ENCODE results near the gene ELOVL6.
"Not testable (repeated sequence)": the region's sequence is repeated elsewhere in the genome, so short reads cannot be mapped to it uniquely, and the experiment has no call there.

Gene ELOVL6

DNA sequence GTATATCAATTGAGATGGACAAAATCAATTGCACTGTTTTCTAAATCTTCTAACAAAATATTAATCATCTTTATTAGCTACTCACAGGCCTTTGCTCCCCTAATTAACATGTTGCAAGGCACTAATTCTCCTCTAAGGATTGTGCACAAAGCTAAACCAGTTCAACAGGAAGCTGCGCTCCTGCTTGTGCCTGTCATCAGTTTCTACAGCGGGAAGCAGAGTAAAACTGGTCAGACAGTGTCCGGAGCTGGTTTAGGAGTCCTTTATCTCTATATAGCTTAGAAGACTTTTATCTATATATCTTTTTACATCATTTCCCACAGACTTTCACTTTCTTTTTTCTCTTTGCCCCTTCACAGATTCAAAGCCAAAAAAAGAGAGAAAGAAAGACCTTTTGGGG lies 79.1 kb downstream of the ELOVL6 start:
- no peak for FAIRE-seq

DNA sequence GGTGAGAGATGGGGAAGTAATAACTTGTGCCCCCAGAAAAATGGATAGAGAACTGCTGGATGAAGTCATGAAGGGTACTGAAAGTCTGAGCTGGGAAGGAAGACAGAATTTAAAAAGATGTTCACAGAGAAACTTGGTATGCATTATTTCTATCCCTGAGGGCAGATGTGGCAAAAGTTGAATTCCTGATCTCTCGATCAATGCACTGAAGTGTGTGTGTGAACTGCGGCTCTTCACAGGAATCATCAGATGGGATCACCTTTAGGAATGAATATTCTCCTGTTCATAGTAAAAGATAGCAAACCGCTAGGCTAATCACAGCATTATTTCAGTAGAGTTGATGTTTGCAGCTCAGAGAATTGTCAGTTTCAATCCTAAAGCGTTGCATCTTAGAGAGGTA lies 86.4 kb downstream of the ELOVL6 start:
- no peak for FAIRE-seq

DNA sequence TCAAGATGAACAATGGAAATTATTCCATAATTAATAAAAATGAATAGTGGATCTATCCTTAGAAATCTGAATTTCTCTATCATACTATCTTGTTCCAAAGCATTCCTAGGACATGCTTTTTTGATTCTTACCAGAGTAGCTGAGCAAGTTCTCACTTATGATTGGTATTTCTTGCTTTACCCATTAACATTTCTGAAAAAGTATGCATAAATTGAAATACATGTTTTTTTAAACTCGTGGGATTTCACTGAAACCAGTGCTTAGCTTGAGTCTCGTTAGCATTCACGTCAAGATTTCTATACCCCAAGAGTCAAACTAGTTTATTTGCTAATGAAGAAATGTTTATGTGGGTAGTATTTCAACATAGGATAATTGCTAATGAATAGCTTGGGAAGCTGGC lies 89.0 kb downstream of the ELOVL6 start:
- FAIRE-seq: no peak

DNA sequence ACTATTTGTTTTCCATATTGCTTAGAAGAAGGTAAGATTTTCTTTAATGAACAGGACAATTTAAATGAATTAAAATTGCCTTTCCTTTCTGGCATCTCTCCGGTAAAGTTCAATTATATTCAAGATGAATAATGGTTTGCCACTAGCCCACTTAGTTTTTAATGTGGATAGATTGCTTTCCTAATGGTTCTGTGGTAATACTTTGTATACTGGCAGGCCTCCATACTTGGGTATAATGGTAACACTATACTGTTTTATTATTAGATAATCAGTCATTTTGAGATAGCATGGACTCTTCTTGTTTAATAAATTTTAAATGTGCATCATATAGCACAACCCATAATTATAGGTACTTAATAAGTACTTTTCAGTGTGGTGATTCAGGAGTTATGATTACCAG lies 89.5 kb downstream of the ELOVL6 start:
- FAIRE-seq: no peak

DNA sequence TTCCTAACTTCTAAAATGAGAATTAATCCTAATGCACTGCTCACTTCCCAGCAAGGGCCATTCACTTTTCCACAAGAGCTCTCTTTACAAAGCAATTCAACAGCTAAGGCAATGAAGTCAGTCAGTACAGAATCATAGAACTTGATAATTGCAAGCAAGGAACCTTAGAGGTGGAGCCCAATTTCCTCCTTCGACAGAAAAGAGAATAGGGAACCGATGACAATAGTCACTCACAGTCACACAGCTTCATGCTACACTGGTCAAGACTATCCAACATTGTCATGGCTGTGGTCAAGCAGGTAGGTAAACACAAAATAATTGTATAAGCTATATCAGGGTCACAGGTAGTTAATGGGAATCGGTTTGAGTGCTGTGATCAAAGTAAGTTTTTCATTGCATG lies 90.0 kb downstream of the ELOVL6 start:
- no peak for FAIRE-seq

DNA sequence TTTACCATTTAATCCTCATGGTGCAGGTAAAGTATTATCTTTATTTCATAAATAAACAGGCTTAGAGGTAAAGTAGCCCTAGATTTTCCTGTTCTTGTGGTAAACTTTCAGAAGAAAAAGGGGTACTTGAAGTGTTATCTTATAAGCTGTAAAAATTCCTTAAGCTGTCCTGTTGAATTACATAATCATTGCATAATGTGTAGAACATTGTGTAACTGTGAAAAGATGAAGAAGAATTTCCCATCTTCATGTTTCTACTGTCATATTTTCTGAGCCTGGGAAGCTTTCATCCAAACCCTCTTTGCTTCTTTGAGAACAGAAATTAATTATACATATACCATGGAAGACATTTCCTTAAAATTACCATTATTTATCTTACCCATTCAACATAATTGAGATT lies 90.5 kb downstream of the ELOVL6 start:
- no peak for FAIRE-seq

DNA sequence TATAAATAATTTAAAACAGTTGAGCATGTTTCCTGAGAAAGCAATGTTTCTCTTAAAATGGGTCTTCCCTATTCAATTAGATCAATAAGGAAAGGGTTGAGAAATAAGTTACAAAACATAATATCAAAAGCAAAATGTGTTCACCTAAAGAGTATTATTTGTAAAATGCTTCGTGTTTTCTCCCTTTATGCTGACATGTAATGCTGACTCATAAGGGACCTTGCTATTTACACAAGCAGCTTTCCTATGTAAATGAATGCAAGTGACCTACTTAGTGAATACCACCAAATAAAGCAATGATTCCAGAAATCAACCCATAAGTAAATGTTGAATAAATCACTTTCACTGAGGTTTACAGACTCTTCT lies 91.5 kb downstream of the ELOVL6 start:
- no peak for FAIRE-seq

DNA sequence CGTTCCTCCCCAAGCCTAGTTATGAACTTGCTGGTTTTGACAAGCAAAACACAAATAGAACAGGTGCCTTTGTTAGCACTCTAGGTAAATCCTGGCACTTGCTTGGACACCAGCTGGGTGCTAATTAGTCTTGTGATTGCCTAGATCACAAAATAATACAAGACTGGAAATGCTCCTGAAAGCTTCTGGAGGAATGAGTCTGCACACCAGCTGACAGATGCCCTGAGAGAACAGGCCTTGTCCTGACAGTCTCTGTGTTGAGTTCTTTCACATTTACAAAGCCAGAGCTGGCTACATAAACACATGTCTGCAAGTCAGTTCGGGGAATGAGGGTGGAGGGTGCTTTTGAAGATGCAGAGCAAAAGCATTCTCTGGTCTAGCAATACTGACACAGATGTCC lies 93.8 kb downstream of the ELOVL6 start:
- no peak for FAIRE-seq

DNA sequence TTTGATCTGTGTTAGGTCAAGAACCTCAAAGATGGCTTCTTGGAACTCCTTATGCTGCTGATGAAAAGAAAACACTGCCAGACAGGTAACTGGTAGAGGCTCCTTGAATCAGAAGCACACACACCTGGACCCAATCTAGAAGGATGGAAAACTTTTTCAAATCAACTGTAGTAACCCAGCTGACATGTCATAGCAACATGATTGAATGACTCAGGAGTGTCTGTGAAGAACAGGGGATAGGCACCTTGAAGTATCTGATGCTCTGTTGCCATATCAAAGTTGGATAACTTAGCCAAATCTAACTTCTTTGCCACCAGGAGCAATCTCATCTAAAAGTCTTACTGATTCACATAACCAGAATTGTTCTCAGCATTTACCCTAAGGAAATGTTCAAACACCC lies 98.8 kb downstream of the ELOVL6 start:
- no peak for FAIRE-seq

DNA sequence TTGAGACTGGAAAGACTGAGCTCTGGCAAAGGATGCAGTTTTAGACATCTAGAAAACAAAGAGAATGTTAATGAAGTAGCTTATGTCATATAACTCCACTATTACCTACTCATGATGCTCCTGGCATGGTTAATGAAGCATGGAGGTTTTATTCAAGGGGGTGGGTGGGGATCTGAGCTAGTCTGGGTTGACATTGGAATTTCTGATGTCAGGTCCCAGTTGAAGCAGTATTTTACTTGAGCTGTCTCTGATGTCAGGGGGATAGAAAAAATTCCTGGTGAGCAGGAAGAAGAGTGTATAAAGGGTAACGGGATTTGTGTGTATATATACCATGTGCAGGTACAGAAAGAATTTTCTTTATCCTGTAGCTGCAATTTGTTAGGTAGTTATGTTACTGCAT lies 102.0 kb downstream of the ELOVL6 start:
- no peak for FAIRE-seq

DNA sequence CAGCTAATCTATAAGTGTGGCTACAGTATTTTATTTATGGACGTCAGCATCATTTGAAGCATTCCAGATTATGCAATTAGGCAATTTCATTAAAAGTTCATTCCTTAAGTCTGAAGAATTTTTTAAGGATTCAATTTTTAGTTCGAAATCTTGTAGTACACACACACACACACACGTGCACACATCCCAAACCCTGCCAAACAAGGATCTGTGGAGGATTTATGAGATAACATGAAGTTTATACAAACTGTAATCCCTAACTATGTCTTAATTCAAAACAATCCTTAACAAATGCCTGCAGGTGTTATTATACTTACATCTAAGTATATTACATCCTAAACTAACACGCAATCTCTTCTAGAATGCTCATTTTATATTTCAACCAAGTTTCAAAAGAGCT lies 105.8 kb downstream of the ELOVL6 start:
- FAIRE-seq: no peak

DNA sequence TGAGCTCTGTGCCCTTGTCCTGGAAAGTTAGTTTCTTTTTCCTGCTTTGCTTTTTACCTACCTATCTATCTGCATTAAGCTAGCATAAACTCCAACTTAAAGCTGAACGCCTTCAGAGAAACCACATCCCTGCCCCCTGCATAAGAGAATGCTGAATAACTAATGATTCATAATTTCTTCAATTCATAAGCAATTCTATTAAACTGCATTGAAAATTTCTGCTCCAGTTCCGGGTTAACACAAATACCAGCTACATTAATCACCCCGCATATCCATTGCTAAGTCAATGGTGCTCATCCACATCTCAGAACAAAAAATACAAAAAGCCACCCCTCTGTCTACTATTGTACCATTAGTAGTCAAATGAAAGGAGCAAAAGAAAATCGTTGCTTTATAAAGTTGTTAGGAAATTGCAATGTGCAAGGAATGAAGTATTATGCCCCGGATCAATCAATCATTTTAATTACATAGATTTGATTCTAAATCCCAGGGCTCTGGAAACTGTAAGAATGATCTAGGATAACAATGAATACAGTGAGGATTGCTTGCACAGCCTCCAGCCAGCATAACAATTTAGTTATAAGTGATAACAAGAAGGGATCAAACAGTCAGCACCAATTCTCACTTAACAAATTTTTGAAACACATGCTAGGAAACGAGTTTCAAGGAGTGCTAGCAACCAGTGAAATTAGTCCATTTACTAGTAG lies 106.8 kb downstream of the ELOVL6 start:
- no peak for FAIRE-seq

DNA sequence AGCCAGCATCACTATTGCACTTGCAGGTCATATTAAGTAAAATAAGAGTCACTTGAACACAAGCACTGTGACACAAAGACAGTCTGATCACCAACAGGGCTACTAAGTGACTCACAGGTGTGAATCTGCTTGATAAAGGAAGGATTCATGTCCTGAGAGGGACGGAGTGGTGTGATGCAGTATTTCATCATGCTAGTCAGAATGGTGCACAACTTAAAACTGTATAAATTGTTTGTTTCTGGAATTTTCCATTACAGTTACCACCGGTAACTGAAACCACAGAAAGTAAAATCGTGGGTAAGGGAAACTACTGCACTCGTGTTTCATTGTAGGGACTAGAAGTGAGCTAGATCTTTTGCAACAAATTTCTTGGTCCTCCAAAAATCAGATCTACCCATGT lies 109.7 kb downstream of the ELOVL6 start:
- no peak for FAIRE-seq

DNA sequence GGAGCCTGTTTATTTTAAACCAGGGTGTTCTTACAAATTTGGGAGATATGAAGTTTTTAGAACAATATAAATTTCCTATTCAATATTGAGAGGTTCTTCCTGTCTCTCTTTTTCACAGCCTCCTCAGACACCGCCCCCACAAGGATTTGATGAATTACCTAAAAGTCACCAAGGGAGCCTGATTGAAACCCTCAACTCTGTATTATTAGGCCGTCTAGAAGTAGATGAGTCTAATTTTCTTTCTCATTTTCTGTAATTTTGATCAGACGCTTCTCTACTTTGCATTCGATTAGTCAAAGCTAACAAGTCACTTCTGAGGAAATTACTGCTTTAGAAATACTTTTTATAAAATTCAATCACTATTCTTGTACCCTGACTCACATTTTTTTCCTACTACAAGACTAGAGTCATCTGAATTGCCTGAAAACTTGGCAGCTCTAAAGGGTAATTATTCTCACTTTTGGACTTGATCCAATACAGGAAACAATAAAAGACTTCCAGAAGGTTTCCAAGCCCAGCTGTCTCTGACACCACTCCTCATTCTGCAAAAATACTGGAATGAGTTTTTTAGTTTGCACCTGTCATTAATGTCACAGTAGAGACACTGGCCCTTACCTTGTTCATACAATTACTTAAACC lies 111.2 kb downstream of the ELOVL6 start:
- FAIRE-seq: no peak

DNA sequence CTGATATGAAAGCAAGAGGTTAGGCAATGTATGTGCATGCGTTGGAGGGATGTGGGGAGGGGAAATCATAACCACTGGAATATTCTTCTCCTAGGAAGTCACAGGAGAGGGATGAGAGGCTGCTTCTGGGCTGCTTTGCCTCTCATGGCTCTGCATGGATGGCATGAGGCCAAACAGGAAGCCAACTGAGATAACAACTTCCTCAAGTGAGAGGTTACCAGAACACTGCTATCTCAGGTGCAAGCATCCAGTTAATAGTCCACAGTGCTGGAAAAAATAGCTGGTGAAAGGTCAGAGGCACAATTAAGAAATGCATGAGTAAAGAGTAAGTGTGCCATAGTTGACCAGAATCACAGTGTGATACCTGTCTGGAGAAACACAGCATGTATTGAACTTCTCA lies 113.3 kb downstream of the ELOVL6 start:
- peak; percentile 47 for FAIRE-seq

DNA sequence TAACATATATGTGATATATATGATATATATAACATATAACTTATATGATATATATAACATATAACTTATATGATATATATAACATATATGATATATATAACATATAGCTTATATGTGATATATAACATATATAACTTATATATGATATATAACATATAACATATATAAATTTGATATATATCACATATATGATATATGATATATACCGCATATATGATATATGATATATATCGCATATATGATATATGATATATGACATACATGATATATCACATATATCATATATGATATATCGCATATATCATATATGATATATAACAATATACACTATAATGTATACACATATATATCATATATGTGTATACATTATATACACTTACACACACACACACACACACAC lies 114.3 kb downstream of the ELOVL6 start:
- FAIRE-seq: no peak

DNA sequence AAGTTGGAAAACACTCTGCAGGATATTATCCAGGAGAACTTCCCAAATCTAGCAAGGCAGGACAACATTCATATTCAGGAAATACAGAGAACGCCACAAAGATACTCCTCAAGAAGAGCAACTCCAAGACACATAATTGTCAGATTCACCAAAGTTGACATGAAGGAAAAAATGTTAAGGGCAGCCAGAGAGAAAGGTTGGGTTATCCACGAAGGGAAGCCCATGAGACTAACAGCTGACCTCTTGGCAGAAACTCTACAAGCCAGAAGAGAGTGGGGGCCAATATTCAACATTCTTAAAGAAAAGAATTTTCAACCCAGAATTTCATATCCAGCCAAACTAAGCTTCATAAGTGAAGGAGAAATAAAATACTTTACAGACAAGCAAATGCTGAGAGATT lies 120.3 kb downstream of the ELOVL6 start:
- not testable (repeated sequence) for FAIRE-seq

DNA sequence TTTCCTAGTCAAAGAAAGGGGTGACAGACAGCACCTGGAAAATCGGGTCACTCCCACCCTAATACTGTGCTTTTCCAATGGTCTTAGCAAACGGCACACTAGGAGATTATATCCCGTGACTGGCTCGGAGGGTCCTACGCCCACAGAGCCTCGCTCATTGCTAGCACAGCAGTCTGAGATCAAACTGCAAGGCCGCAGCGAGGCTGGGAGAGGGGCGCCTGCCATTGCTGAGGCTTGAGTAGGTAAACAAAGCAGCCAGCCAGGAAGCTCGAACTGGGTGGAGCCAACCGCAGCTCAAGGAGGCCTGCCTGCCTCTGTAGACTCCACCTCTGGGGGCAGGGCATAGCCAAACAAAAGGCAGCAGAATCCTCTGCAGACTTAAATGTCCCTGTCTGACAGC lies 121.6 kb downstream of the ELOVL6 start:
- FAIRE-seq: not testable (repeated sequence)

DNA sequence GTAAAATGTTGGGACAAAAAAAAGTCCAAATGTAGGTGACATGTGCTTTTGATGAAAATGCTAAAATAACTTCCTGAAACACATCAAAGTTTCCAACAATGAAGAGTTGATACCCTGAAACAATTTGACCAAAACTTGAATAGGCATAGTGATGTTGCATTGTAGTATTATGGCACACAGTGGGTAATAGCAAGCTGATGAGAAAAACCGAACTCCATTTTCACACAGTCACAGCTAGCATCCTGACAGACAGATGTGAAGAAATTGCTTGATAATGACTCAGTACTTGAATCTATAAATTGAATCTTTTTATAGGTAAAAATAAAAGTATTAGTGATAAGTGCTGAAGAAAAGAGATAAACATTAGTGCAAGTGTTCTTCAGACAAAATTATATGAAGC lies 122.5 kb downstream of the ELOVL6 start:
- FAIRE-seq: no peak

DNA sequence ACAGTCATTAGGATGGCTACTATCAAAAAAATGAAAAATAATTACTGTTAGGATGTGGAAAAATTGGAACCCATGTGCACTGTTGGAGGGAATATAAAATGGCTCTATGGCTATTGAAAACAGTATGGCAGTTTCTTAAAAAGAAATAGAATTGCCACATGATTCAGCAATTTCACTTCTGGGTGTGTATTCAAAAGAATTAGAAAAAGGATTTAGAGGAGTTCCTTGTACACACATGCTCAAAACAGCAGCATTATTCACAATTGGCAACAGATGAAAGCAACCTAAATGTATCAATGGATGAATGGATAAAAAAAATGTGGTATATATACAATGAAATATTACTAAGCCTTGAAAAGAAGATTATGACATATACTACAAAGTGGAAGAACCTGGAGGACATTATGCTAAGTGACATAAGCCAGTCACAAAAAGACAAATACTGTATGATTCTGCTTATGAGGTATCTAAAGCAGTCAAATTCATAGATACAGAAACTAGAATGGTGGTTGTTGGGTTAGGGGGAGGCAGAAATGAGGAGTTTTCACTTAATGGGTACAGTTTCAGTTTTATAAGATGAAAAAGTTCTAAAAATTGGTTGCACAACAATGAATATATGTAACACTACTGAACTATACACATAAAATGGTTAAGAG lies 123.2 kb downstream of the ELOVL6 start:
- no peak for FAIRE-seq

DNA sequence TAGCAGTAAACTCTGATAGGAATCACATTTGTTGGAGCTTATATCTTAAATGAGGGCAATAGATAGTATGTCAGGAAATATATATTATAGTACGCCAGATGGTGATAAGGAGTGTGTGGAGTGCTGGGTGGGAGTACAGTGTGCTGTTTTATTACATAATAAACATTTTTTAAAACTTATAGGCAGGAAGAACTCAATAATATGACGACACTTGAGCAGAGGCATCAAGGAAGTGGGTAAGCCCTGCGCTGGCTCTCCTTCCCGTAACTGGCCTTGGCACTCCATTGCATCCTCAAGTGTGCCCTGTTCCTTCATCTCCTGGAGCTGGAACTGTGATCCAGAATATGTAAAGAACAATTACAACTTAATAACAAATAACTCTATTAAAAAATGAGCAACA lies 123.8 kb downstream of the ELOVL6 start:
- FAIRE-seq: no peak

DNA sequence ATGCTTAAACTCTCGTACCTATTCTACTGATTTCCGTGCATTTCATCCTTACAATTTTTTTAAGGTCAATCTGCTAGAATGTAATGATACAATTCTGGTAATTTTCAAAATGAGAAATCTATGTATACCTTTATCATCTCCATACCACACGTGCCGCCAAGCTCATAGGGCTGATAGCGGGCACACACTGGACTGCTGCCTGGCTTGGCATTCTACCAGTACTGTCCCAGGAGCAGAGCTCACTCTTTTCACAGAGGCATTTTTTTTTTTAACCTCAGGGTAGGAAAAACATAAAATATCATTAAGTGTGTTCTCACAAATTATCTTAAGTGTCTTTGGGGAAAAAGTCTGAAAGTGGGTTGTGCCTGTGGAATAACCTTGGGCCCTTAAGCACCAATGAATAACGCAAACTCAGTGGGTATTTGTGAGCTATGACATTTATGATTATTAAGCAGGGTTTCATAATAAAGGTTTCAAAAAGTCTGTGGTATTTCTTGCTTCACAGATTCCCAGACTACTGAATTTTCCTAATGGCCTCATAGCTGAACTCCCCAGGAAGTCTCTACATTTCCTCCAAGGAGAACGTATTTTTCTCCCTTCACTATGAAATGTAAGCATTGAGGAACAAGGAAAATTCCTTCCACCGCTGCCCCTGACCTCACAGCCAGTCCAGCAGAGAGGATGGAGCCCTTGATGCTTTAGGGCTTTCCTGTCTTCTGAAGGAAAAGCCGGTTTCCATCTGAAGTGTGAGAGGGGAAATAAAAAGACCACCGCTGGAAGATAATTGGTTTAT lies 125.2 kb downstream of the ELOVL6 start:
- FAIRE-seq: no peak

DNA sequence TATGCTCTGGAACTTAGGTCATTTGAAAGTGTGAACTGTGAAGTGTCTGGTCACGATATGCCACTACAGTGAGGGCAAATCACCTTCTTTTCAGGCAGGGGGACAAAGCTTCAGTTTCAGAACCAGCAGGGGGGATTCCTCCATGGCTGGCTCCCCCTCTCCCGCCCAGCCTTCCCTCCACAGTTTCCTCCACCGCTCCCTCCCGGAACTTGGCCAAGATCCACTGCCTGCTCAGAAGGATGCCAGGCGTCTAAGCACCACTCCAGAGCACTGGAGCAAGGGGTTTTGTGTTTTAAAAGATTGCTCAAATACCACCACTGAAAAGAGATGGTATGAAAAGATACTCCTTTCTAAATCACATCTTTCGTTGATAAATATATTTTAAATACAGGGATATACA lies 126.9 kb downstream of the ELOVL6 start:
- FAIRE-seq: no peak

DNA sequence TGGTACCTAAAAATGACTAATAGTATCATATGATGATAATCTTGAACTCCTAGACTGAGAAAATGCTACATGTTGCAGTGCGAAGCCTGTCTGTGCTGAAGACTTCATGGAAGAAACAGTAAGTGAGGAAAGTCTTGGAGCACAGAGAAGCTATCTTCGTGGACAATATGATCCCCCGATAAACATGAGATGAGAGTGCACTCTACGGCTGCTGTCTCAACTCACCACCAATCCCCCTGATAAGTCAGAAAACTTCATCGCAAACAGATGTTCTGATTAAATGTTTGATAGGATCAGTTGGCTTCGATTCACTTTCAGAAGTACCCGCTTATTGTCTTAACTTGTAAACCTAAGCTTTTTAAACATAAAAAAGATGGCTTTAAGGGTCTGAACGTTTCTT lies 130.2 kb downstream of the ELOVL6 start:
- no peak for FAIRE-seq

Data from colon (tissue), 2 donors.